NCI-H2081 treated with DMSO at 0.1 percent for 48 hours (cell line): Measurements from ENCODE around the gene C3orf20.
"Not testable (repeated sequence)": the region's sequence is repeated elsewhere in the genome, so short reads cannot be mapped to it uniquely, and the experiment has no call there.

ENCODE experiments used
- DNase-seq: peaks from one replicate; lab custom pipeline; 2025; lab: John Stamatoyannopoulos, UW

The C3orf20 gene

DNA sequence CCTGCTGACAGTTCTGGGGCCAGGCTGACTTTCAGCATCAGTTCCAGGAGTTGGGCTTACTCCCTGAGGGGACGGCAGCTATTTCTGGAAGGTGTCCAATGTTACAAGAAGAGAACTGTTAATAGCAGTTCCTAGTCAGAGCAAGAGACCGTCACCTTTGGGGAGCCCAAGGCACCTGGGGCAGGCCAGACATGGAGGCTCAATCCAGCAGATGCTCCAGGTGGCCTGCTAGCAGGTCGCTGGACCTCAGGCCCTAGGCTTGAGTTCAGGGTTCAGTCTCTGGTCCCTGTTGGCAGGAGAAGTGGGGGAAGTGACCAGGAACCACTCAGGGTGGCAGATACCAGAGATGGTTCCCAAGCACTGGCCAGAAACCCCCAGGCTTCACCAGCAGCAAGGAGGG is 25.9 kb downstream of the C3orf20 start:
- no peak for DNase-seq

DNA sequence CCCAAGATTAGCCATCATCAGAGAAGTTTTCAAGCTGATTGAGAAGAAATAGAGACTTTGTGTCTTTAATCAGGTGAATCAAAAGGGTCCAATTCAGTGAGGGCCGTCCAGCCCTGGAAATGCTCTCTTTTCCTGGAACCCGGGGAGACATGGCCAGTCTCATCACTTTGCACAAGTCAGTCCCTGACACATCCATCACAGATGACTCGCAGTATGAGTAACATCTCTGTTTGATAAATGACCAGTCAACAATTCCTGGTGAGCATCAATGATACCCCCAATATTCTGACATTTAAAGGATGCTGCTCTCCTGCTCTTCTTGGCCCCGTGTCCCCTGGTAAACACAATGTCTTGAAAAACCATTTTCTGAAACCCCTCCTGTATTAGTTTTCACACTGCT is 26.7 kb downstream of the C3orf20 start:
- DNase-seq: no peak

- no peak for DNase-seq
These were observed 28.3 kb downstream of the C3orf20 start for GRCh38 chr3:14703128-14703750.

- DNase-seq: no peak
These were observed 28.9 kb downstream of the C3orf20 start for GRCh38 chr3:14703791-14704190.

GRCh38 chr3:14706096-14706495 is 31.2 kb downstream of the C3orf20 start:
- no peak for DNase-seq

DNA sequence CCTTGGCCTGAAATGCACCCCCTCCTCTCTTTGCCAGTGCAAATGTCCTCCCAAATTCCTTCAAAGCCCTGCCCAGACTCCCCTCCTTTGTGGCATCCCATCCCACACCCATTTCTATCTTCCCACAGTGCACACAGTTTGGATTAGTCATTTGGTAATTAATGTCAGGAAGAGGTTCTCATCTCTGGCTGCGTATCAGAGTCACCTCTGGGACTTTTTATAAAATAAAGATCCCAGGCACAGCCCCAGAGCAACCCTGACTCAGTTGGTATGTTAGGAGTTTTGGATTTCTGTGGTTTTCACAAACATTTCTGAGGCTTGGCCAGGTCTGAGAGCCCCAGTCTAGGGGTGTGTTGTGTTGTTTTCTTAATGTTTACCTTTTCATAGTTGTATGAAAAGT is 41.6 kb downstream of the C3orf20 start:
- DNase-seq: no peak

DNA sequence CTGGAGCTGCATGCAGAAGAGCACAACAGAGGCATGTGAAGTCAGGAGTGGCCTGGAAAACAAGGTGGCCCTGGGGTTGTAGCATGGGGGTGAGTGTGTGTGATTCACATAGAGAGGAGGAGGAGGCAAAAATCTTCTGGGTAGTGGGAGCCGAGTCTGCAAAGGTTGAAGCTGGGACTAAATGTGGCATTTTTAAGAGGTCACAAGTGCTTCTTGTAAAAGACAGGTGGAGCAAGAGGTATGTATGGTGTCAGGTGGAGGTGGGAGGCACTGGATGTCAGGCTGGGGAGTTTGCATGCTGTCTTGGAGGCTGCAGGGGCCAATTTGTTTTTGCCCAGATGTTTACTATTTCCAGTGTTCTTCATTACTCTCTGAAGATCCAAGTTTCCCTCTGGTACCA is 42.4 kb downstream of the C3orf20 start:
- DNase-seq: no peak

- DNase-seq: no peak
These were observed 43.6 kb downstream of the C3orf20 start for GRCh38 chr3:14718539-14718938.

DNA sequence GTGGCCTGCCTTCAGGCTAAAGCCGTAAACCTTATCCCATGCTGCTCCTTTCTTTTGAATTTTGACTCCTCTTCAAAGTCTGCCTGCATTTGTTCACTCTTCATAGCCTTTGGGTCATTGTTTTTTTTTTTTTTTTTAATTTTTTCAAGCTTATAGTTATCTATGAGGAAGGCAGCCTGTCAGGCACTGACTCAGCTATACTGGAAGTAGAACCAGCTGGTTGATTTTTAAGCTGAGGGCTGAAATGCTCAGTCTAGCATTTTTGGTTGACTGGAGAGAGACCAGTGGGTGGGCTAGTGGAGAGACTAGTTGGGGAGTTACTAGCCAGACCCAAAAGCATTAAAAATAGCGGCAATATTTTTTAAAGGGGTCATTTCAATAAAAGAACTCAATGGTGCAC is 44.1 kb downstream of the C3orf20 start:
- no peak for DNase-seq

DNA sequence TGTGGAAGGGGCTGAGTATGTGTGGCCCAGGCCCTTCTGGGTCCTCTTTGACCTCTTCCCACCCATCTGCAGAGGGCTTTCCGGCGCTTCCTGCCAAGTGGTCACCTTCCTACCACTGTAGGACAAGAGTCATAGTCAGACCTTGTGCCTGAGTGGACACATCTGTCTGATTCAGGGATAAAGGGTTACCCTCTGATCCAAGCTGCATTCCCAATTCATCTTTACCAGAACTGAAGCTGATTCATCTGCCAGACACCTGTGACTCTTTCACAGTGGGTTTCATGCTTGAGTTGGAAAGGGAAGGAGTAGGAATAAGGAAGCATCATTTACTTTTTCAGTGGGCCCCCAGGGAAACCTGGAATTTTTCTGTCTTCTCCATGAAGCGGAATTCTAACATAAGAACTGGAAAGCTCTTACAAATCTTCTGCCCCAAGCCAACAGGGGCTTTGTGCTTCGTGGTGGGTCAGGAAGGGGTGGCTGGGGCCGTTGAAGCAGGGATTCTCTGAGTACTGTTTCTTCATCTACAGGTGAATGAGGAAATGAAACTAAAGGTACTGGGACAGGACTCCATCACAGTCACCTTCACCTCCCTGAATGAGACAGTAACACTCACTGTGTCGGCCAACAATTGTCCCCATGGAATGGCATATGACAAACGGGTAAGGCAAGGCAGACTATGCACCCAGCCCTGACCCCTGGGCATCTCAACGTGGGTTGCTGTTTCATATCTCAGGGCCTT is 46.4 kb downstream of the C3orf20 start:
- DNase-seq: no peak

- no peak for DNase-seq
These were observed 50.1 kb downstream of the C3orf20 start for GRCh38 chr3:14725013-14725412.

GRCh38 chr3:14725564-14726440 is 50.9 kb downstream of the C3orf20 start:
- no peak for DNase-seq

GRCh38 chr3:14726441-14726780 is 51.5 kb downstream of the C3orf20 start:
- no peak for DNase-seq

DNA sequence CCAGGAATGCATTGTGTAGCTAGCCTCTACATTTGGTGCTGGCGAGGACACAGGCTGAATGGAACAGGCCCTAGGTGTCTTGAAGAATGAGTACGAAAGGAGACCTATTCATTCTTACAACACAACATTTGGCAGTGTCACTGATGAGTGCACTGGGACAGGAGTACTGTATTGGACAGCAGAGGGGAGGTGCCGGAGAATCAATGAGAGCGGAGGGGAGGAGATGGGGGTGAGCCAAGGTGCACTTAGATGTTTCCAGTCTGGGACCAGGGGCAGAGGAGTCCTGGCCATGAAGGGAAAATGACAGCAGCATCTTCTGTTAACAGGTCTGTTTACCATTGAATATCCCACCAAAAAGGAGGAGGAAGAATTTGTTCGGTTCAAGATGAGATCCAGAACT is 53.2 kb downstream of the C3orf20 start:
- DNase-seq: no peak

- no peak for DNase-seq
These were observed 55.9 kb downstream of the C3orf20 start for GRCh38 chr3:14730703-14731382.

- DNase-seq: no peak
These were observed 66.0 kb downstream of the C3orf20 start for GRCh38 chr3:14740983-14741382.

DNA sequence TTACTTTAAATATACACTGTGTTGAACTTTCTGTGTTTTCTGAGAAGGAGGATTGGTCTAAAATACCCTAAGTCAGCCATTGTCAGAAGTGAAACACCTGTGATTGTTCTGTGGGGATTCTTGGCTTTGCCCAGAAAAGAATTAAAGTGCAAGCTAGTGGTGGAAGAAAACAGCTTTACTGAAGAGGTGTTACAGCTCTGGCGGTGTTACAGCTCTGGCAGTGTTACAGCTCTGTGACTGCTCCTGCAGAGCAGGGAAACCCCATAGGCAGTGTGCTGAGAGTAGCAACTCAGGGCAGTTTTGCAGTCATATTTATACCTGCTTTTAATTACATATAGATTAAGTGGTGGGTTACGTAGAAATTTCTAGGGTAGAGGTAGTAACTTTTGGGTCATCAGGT is 66.6 kb downstream of the C3orf20 start:
- DNase-seq: no peak

DNA sequence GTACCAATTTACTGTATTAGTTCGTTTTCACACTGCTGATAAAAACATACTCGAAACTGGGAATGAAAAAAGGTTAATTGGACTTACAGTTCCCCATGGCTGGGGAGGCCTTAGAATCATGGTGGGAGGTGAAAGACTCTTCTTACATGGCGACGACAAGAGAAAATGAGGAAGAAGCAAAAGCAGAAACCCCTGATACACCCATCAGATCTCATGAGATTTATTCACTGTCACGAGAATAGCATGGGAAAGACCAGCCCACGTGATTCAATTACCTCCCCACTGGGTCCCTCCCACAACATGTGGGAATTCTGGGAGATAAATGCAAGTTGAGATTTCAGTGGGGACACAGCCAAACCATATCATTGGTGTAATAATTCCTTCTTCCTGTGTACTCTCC is 69.6 kb downstream of the C3orf20 start:
- DNase-seq: no peak

DNA sequence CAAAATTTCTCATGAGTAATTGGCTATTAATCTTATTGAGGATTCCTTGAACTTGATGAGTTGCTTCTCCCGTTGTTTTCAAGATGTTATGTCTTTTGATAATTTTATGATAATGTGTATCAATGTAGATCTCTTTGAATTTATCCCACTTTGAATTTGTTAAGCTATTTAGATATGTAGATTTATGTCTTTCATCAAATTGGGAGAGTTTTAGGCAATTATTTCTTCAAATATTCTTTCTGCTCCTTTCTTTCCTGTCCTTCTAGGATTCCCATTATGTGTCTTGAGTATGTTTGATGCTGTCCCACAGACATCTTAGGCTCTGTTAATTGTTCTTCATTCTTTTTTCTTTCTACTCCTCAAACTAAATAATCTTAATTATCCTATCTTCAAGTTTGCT is 75.7 kb downstream of the C3orf20 start:
- DNase-seq: no peak

- DNase-seq: not testable (repeated sequence)
These were observed 78.0 kb downstream of the C3orf20 start for GRCh38 chr3:14752979-14753378.

DNA sequence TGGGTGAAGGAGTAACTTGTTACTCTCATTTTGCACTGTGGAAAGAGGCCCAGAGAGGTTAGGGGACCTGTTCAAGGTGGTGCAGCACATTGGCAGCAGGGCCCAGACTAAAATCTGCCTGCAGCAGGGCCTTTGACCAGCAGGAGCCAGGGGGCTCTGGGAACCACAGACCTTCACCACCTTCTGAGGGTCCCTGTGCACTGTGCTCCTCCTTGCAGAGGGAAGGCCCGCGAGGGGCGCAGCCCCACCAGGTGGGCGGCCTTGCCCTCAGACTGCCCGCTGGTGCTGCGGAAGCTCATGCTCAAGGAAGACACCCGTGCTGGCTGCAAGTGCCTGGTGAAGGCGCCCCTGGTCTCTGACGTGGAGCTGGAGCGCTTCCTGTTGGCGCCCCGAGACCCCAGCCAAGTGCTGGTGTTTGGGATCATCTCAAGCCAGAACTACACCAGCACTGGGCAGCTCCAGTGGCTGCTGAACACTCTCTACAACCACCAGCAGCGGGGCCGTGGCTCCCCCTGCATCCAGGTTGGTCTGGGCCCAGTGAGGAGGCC is 82.3 kb downstream of the C3orf20 start:
- DNase-seq: no peak

- DNase-seq: no peak
These were observed 83.4 kb downstream of the C3orf20 start for GRCh38 chr3:14758297-14758696.
